ENCODE results near the gene CCPG1. TPM values are rescaled to one million over a fixed set of nuclear protein-coding genes. Genes with fewer than 3 reads are reported as not detected.

The CCPG1 gene
- total RNA-seq, 1 experiment from 2014 or later: 55.6 TPM

GRCh38 chr15:55387027-55387426 is 21.1 kb downstream of the CCPG1 start:
- DNase-seq (ENCODE audit: low read depth): no peak

DNA sequence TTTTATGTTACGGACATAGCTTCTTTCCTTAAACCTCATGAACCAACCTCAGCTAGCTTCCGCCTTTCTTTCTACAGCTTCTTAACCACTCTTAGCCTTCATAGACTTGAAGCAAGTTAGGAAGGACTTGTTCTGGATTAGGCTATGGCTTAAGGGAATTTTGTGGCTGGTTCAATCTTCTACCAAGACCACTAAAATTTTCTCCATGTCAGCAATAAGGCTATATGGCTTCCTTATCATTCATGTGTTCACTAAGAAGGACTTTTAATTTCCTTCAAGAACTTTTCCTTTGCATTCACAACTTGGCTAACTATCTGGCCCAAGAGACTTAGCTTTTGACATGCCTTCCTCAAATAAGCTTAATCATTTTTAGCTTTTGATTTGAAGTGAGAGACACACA is 24.5 kb downstream of the CCPG1 start:
- DNase-seq (ENCODE audit: low read depth): no peak

DNA sequence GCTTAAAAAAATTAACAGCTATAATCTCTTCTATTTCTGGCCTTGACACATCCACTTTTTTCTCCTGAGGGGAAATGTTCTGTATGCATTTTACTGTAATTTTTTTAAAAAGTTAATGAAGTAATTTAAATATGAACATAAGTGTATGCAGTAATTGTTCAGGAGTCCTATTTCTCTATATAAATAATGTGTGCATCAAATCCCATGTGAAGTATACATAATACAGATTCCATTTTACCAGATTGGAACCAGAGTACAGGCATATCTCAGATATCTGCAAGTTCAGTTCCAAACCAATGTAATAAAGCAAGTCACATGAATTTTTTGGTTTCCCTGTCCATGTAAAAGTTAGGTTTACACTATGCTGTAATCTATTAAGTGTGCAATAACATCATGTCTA is 26.6 kb downstream of the CCPG1 start:
- DNase-seq (ENCODE audit: low read depth): no peak

DNA sequence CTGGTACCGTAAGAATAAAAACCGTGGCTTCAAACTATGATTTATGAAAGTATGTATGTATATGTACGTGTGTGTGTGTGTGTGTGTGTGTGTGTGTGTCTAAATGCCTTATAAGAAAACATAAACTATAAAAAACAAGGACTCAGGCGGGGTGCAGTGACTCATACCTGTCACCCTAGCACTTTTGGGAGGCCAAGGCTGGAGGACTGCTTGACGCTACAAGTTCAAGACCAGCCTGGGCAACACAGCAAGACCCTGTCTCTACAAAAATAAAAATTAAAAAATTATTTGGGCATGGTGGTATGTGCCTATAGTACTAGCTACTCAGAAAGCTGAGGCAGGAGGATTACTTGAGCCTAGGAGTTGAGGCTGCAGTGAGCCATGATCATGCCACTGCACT is 29.1 kb downstream of the CCPG1 start:
- no peak for DNase-seq (ENCODE audit: low read depth)

- DNase-seq (ENCODE audit: low read depth): no peak
Measured at GRCh38 chr15:55372701-55373440, 35.3 kb downstream of the CCPG1 start.

GRCh38 chr15:55366981-55367380 is 41.2 kb downstream of the CCPG1 start:
- no peak for DNase-seq (ENCODE audit: low read depth)

DNA sequence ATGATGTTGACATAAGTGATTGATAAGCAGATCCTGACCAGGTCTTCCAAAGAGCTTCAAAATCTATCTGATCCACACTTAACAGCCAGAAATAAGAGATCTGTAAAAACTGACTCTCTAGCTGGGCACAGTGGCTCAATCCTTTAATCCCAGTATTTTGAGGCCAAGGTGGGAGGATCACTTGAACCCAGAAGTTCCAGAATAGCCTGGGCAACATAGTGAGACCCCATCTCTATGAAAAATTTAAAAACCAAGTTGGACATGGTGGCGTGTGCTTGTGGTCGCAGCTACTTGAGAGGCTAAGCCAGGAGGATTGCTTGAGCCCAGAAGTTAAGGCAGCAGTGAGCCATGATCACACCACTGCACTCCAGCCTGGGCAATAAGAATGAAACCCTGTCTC is 45.5 kb downstream of the CCPG1 start:
- no peak for DNase-seq (ENCODE audit: low read depth)

- DNase-seq (ENCODE audit: low read depth): no peak
Measured at GRCh38 chr15:55361048-55361447, 47.1 kb downstream of the CCPG1 start.

GRCh38 chr15:55360256-55360655 is 47.9 kb downstream of the CCPG1 start:
- no peak for DNase-seq (ENCODE audit: low read depth)

- DNase-seq (ENCODE audit: low read depth): no peak
Measured at GRCh38 chr15:55358471-55358870, 49.7 kb downstream of the CCPG1 start.

DNA sequence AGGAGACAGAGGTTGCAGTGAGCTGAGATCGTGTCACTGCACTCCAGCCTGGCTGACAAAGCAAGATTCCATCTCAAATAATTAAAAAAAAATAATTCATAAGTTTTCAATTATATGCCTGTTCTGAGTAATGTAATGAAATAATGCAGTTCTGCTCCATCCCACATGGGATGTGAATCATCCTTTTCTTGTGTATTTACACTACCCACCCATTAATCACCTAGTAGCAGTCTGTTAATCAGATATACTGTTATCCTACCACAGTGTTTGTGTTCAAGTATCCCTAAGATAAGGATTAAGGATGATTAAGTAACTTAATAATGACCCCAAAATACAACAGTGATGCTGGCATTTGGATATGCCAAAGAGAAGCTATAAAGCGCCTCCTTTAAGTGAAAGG is 50.4 kb downstream of the CCPG1 start:
- DNase-seq (ENCODE audit: low read depth): peak; percentile 14

GRCh38 chr15:55356985-55357585 is 51.1 kb downstream of the CCPG1 start:
- DNase-seq (ENCODE audit: low read depth): no peak

GRCh38 chr15:55353025-55353424 is 55.1 kb downstream of the CCPG1 start:
- DNase-seq (ENCODE audit: low read depth): no peak

GRCh38 chr15:55349282-55349681 is 58.9 kb downstream of the CCPG1 start:
- DNase-seq (ENCODE audit: low read depth): no peak

GRCh38 chr15:55348281-55348778 is 59.8 kb downstream of the CCPG1 start:
- no peak for DNase-seq (ENCODE audit: low read depth)

GRCh38 chr15:55344206-55344605 is 64.0 kb downstream of the CCPG1 start:
- DNase-seq (ENCODE audit: low read depth): no peak

DNA sequence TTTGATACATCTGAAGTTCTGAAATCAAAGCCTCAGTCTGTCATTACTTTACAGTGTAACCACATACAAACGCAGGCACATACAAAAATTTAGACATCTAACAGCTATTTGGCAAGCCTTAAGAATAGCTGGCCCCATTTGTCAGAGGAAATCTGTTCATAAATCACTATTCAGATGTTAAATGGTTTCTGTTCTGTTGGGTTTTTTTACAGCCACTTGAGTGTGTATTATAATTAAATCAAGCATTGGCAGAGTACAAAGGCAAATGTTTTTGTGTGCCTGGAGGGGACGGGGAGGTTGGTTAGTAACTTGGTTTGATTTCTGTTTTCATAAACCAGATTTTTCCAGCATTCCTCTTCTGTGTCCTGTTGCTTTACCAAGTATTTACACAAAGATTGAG is 65.0 kb downstream of the CCPG1 start:
- DNase-seq (ENCODE audit: low read depth): peak; percentile 4

DNA sequence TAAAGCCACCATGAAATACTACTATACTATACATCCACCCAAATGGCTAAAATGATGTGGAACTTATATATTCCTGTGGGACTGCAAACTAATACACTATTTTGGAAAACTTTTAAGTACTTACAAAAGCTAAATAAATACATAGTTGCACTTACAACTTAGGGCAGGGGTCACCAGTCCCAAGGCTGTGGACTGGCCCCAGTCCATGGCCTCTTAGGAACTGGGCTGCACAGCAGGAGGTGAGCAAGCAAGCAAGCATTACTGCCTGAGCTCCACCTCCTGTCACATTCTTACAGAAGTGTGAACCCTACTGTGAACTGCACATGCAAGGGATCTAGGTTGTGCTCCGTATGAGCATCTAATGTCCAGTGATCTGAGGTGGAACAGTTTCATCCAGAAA is 71.0 kb downstream of the CCPG1 start:
- no peak for DNase-seq (ENCODE audit: low read depth)

DNA sequence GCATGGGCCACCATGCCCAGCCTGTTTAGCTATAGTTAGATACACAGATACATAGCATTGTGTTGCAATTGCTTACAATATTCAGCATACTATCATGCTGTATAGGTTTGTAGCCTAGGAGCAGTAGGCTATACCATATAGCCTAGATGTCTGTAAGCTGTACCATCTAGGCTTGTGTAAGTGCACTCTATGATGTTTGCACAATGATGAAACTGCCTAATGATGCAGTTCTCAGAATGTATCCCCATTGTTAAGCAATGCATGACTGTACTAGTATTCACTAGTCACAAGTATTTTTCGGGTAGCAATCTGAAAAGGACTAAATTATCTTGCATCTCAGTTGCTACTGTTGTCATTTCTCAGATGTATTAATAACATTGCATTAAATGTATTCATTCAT is 73.2 kb downstream of the CCPG1 start:
- no peak for DNase-seq (ENCODE audit: low read depth)

DNA sequence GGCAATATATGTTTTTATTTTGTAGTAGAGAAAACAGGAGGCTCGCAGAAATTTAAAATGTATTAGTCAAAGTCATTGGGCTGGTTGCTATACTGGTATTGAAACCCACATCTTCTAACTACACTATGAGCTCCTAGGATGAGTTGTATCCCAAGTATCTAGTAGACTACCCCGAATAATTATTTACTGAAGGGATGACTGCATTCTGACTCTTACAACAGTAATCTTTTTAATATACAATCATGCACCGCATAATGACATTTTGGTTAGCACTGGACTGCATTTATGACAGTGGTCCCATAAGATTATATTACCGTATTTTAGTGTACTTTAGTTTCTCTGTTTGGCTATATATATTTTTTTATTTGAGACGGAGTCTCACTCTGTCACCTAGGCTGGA is 73.8 kb downstream of the CCPG1 start:
- no peak for DNase-seq (ENCODE audit: low read depth)

- no peak for DNase-seq (ENCODE audit: low read depth)
Measured at GRCh38 chr15:55327387-55327786, 80.8 kb downstream of the CCPG1 start.

GRCh38 chr15:55322467-55322866 is 85.7 kb downstream of the CCPG1 start:
- DNase-seq (ENCODE audit: low read depth): no peak

GRCh38 chr15:55320963-55321362 is 87.2 kb downstream of the CCPG1 start:
- no peak for DNase-seq (ENCODE audit: low read depth)

GRCh38 chr15:55320238-55320550 is 88.0 kb downstream of the CCPG1 start:
- DNase-seq (ENCODE audit: low read depth): no peak
